Measurements from ENCODE around the gene TMEM145. TPM values are rescaled to one million over a fixed set of nuclear protein-coding genes. Genes with fewer than 3 reads are reported as not detected.
A peak's percentile ranks its signal among the peaks of the same experiment; 100 is the strongest.

The TMEM145 gene
- total RNA-seq, 6 experiments from 2014 or later, result 0.12 to 0.47 (median 0.34) TPM

DNA sequence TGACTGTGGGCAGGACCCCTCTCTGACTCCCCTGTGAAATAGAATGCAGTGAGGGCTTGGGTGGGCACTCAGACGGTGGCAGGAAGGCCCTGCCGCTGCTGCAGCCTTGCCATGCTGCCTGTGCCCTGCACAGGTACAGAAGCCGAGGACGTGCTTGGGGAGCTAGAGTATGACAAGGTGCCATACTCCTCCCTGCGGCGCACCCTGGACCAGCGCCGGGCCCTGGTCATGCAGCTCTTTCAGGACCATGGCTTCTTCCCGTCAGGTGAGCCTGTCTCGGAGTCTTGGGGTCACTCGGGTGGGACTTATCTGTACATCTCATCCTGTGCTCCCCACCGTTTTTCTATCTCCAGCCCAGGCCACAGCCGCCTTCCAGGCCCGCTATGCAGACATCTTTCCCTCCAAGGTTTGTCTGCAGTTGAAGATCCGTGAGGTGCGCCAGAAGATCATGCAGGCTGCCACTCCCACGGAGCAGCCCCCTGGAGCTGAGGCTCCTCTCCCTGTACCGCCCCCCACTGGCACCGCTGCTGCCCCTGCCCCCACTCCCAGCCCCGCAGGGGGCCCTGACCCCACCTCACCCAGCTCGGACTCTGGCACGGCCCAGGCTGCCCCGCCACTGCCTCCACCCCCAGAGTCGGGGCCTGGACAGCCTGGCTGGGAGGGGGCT lies 18.5 kb upstream of the TMEM145 start:
- H3K9me3 Mint-ChIP-seq, result no peaks in the 10 kb centered on the region
- TF ChIP-seq, protein P1, sequence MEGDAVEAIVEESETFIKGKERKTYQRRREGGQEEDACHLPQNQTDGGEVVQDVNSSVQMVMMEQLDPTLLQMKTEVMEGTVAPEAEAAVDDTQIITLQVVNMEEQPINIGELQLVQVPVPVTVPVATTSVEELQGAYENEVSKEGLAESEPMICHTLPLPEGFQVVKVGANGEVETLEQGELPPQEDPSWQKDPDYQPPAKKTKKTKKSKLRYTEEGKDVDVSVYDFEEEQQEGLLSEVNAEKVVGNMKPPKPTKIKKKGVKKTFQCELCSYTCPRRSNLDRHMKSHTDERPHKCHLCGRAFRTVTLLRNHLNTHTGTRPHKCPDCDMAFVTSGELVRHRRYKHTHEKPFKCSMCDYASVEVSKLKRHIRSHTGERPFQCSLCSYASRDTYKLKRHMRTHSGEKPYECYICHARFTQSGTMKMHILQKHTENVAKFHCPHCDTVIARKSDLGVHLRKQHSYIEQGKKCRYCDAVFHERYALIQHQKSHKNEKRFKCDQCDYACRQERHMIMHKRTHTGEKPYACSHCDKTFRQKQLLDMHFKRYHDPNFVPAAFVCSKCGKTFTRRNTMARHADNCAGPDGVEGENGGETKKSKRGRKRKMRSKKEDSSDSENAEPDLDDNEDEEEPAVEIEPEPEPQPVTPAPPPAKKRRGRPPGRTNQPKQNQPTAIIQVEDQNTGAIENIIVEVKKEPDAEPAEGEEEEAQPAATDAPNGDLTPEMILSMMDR (IDR thresholded peaks at IDR 0.05), result no peak
- H3K4me1 Mint-ChIP-seq (ENCODE audit: low read depth), result no peaks in the 10 kb centered on the region
- no peak overlapping the region for H3K27ac Mint-ChIP-seq
- H3K36me3 Mint-ChIP-seq (ENCODE audit: low read depth), result peaks cover 10% of the 10 kb centered on the region; the same call in 1 of the 2 replicates
- H3K4me3 Mint-ChIP-seq, result no peak overlapping the region
- DNase-seq, result no peak
- H3K27me3 Mint-ChIP-seq (ENCODE audit: insufficient read depth), result no peaks in the 10 kb centered on the region; the same call in 1 of the 2 replicates

DNA sequence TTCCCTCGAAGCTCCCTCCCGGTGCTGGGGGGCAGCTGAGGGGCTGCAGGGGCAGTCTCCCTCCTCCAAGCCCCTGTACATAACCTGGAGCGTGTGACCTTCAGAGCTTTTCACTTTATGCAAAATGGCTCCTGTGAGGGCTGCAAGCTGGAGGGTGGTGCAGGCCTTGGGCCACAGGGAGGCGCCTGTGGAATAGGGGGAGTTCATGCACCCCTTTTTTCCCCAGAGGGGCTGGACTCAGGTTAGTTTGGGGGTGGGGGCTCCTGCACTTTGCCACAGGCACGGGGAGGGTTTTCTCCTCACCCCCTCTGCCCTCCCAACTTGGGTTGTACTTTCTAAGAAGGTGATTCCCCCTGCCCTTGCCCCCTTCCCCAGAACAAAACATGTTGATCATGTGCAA lies 17.8 kb upstream of the TMEM145 start:
- H3K27ac Mint-ChIP-seq, result no peak overlapping the region
- H3K36me3 Mint-ChIP-seq (ENCODE audit: low read depth), result peaks cover 10% of the 10 kb centered on the region; the same call in 1 of the 2 replicates
- no peak for DNase-seq
- TF ChIP-seq, protein P1 (IDR thresholded peaks at IDR 0.05), result no peak
- H3K4me1 Mint-ChIP-seq (ENCODE audit: low read depth), result no peaks in the 10 kb centered on the region
- no peaks in the 10 kb centered on the region; the same call in 1 of the 2 replicates for H3K27me3 Mint-ChIP-seq (ENCODE audit: insufficient read depth)
- H3K9me3 Mint-ChIP-seq, result no peaks in the 10 kb centered on the region
- no peak overlapping the region for H3K4me3 Mint-ChIP-seq

DNA sequence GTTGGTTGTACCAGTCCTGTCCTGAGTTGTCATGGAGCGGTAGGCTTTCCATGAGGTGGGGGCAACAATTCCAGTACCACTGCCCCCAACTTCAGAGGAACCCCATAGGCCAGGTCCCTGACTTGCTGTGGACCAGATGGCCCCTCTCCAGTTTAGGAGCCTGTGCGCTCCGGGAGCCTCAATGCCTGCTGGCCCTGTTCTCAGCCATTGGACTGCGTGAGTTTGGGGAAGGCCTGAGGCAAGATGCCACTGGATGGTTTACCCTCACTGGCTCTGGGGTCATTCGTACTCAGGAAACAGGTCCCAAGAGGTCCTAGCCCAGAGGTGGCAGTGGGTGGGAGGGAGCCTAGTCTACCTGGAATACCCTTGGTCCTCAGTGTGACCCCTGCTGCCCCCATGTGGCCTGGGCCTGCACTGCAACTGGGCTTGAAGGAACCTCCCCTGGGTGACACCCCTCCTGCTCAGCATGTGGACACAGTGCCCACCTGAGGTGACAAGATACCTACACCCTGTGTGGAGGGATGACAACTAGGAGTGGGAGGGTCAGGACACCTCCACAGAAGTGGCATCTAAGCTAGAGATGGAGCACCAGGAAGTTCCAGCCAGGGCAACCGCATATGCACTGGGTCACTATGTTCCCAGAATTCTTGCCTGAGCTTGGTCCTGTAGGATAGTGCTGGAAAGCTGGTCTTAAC lies 17.1 kb upstream of the TMEM145 start:
- peak; percentile 38 for DNase-seq
- Mint-ChIP-seq H3K27ac (no peak overlapping the region), H3K4me1 (ENCODE audit: low read depth) (peaks cover under 1% of the 10 kb centered on the region; the same call in 1 of the 2 replicates), H3K27me3 (ENCODE audit: insufficient read depth) (no peaks in the 10 kb centered on the region; the same call in 1 of the 2 replicates), H3K9me3 (no peaks in the 10 kb centered on the region), H3K36me3 (ENCODE audit: low read depth) (peaks cover 10% of the 10 kb centered on the region; the same call in 1 of the 2 replicates), H3K4me3 (no peak overlapping the region; the same call in 1 of the 2 replicates)
- TF ChIP-seq, protein P1 (IDR thresholded peaks at IDR 0.05), result peak; percentile 92

DNA sequence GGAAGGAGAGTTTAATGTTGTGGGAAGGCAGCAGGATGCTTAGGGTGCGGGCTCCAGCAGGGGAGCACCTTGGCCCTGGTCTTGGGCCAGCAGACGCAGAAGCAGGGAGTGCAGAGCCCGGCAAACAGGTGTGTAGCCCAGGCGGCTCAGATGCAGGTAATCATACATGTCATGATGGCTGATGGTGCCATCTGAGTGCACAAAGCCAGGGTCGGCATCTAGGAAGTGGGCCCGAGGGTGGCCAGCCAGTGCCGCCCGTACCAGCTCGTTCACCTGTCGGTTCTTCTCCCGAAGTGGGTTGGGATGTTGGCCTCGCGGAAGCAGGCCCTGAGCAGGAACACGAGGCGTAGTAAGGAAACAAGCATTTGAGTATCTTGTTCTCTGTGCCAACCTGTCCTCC lies 16.1 kb upstream of the TMEM145 start:
- DNase-seq, result no peak
- TF ChIP-seq, protein P1 (IDR thresholded peaks at IDR 0.05), result no peak
- Mint-ChIP-seq H3K4me3 (no peak overlapping the region), H3K9me3 (no peaks in the 10 kb centered on the region), H3K36me3 (ENCODE audit: low read depth) (peaks cover 5% of the 10 kb centered on the region; the same call in 1 of the 2 replicates), H3K4me1 (ENCODE audit: low read depth) (peaks cover 10% of the 10 kb centered on the region), H3K27me3 (ENCODE audit: insufficient read depth) (no peaks in the 10 kb centered on the region; the same call in 1 of the 2 replicates), H3K27ac (no peak overlapping the region)

DNA sequence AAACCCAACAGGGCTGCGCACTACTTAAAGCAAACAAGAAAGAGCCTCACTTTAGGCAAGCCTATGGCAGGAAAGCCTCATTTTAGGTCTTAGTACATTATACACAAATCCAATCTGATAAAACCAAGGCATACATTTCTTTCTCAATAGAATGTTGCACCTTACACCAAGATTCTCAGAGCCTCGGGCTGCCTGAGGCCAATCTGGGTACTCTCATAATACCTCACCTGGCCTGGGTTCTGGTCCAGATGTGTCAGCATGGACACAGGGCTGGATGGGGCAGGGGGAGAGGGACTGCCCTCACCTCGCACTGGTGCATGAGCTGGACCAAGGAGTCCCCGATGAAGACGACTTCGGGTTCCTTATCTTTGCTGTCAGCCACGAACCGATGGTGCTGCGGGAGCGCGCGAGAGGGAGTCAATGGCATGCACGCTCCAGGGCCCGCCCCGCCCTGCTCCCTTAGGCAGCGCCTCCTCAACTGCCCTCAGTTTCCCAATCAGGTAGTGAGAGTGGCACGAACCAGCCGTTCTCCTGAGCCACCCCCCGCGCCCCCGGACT lies 11.4 kb upstream of the TMEM145 start, which contains the start of gene PRR19:
Gene PRR19 (plus strand): TSS at position 487 of the 558 bp plus-strand sequence. CDS start 7,453 bp downstream, outside the sequence.
- H3K4me3 Mint-ChIP-seq, result peak within 1 kb of the TSS; percentile 90
- no peaks in the 10 kb centered on the region; the same call in 1 of the 2 replicates for H3K27me3 Mint-ChIP-seq (ENCODE audit: insufficient read depth)
- TF ChIP-seq, protein P1 (IDR thresholded peaks at IDR 0.05), result no peak
- peak within 1 kb of the TSS; percentile 66 for H3K27ac Mint-ChIP-seq
- DNase-seq, result no peak
- H3K36me3 Mint-ChIP-seq (ENCODE audit: low read depth), result no peaks in the 10 kb centered on the region; the same call in 1 of the 2 replicates
- no peaks in the 10 kb centered on the region for H3K9me3 Mint-ChIP-seq
- H3K4me1 Mint-ChIP-seq (ENCODE audit: low read depth), result peaks cover 30% of the 10 kb centered on the region

Measured in HFFc6 (cell line).